SIG-M5 treated with dmso at 0.1 percent for 504 hours (cell line): ENCODE data around the gene MGLL.

Source experiments
- DNase-seq: peaks from one replicate; lab custom pipeline; 2025; ENCODE audit not compliant: unreplicated experiment; lab: John Stamatoyannopoulos, UW

MGLL gene

GRCh38 chr3:127822041-127822681, at the start of gene MGLL:
Gene MGLL, minus strand, starts transcription at chr3:127822515. Its CDS starts 197 bp downstream, at chr3:127822318.
- DNase-seq, result no peak

- no peak for DNase-seq
Observed at GRCh38 chr3:127870156-127870555, 47.8 kb upstream of the MGLL start.

GRCh38 chr3:127867986-127868385, 45.7 kb upstream of the MGLL start:
- DNase-seq, result no peak

- no peak for DNase-seq
Observed at GRCh38 chr3:127867412-127867811, 45.1 kb upstream of the MGLL start.

- DNase-seq, result no peak
Observed at GRCh38 chr3:127865941-127866340, 43.6 kb upstream of the MGLL start.

- no peak for DNase-seq
Observed at GRCh38 chr3:127860211-127860696, 37.9 kb upstream of the MGLL start.

GRCh38 chr3:127859730-127860129, 37.4 kb upstream of the MGLL start:
- DNase-seq, result no peak

GRCh38 chr3:127858937-127859336, 36.6 kb upstream of the MGLL start:
- no peak for DNase-seq

GRCh38 chr3:127858521-127858920, 36.2 kb upstream of the MGLL start:
- no peak for DNase-seq

- no peak for DNase-seq
Observed at GRCh38 chr3:127857333-127857732, 35.0 kb upstream of the MGLL start.

- no peak for DNase-seq
Observed at GRCh38 chr3:127856801-127857200, 34.5 kb upstream of the MGLL start.

- no peak for DNase-seq
Observed at GRCh38 chr3:127855246-127855645, 32.9 kb upstream of the MGLL start.

- DNase-seq, result peak; percentile 14
Observed at GRCh38 chr3:127853681-127854080, 31.4 kb upstream of the MGLL start.

- DNase-seq, result no peak
Observed at GRCh38 chr3:127851899-127852298, 29.6 kb upstream of the MGLL start.

- no peak for DNase-seq
Observed at GRCh38 chr3:127849368-127849767, 27.1 kb upstream of the MGLL start.

GRCh38 chr3:127848131-127849129, 26.1 kb upstream of the MGLL start:
- DNase-seq, result no peak

GRCh38 chr3:127847236-127847720, 25.0 kb upstream of the MGLL start:
- DNase-seq, result no peak

GRCh38 chr3:127846576-127846975, 24.3 kb upstream of the MGLL start:
- no peak for DNase-seq

GRCh38 chr3:127844326-127844942, 22.1 kb upstream of the MGLL start:
- no peak for DNase-seq

- DNase-seq, result no peak
Observed at GRCh38 chr3:127840671-127841070, 18.4 kb upstream of the MGLL start.

- no peak for DNase-seq
Observed at GRCh38 chr3:127839099-127839498, 16.8 kb upstream of the MGLL start.
